Gastrocnemius medialis (tissue), 4 donors: Measurements from ENCODE around the gene N4BP2.

Experiments
- POLR2A ChIP-seq, 2 donors: fragments of 450-650 bp; IDR thresholded peaks; one replicate each; pipeline ENCODE4 v1.6.1; 2017; ENCODE audit warnings: antibody characterized with exemption in 2 of 2, mild to moderate bottlenecking in 2 of 2, moderate library complexity in 2 of 2
- TF ChIP-seq, protein P1 (sequence below), 5 experiments: fragments of 450-650 bp in 3 of 5; fragments of 200-600 bp in 2 of 5; sonication (generic) in 2 of 5; IDR thresholded peaks in 4 of 5; conservative IDR thresholded peaks in 1 of 5; 1 replicate in 4 of 5; 2 replicates in 1 of 5; pipeline ENCODE4 v1.5.1; 2016 to 2019; ENCODE audit warnings: antibody characterized with exemption in 5 of 5, mild to moderate bottlenecking in 3 of 5, moderate library complexity in 3 of 5

DNA sequence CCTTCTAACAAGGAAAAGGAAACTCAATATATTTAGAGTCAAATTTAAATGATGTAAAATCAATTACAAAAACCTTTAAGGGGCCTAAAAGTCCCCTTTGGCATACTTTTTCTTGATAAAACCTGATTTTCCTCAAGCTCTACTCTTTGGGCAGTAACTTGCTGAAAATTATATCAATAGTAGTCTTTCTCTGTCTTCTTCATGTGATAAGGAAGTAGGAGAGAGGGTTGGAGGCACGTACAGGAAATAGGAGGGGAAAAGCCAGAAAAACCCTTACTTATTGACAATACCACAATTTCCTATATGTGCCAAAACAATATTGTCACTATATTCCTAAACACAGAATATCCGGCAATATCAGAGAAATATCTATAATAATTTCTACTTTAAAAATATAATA lies 149.8 kb downstream of the N4BP2 start:
- TF ChIP-seq, protein P1, sequence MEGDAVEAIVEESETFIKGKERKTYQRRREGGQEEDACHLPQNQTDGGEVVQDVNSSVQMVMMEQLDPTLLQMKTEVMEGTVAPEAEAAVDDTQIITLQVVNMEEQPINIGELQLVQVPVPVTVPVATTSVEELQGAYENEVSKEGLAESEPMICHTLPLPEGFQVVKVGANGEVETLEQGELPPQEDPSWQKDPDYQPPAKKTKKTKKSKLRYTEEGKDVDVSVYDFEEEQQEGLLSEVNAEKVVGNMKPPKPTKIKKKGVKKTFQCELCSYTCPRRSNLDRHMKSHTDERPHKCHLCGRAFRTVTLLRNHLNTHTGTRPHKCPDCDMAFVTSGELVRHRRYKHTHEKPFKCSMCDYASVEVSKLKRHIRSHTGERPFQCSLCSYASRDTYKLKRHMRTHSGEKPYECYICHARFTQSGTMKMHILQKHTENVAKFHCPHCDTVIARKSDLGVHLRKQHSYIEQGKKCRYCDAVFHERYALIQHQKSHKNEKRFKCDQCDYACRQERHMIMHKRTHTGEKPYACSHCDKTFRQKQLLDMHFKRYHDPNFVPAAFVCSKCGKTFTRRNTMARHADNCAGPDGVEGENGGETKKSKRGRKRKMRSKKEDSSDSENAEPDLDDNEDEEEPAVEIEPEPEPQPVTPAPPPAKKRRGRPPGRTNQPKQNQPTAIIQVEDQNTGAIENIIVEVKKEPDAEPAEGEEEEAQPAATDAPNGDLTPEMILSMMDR (IDR thresholded peaks at IDR 0.05 in 4 of 5, conservative IDR thresholded peaks at IDR 0.05 in 1 of 5) = no peak
- TF ChIP-seq POLR2A (IDR thresholded peaks at IDR 0.05) = no peak
